Islet of Langerhans (tissue), 1 donor: Measurements from ENCODE around the gene MESD.

Experiments used
- FAIRE-seq: peaks from one replicate; lab custom pipeline; 2011; peaks lifted over from hg19 to GRCh38; lab: Jason Lieb, UNC

The MESD gene

DNA sequence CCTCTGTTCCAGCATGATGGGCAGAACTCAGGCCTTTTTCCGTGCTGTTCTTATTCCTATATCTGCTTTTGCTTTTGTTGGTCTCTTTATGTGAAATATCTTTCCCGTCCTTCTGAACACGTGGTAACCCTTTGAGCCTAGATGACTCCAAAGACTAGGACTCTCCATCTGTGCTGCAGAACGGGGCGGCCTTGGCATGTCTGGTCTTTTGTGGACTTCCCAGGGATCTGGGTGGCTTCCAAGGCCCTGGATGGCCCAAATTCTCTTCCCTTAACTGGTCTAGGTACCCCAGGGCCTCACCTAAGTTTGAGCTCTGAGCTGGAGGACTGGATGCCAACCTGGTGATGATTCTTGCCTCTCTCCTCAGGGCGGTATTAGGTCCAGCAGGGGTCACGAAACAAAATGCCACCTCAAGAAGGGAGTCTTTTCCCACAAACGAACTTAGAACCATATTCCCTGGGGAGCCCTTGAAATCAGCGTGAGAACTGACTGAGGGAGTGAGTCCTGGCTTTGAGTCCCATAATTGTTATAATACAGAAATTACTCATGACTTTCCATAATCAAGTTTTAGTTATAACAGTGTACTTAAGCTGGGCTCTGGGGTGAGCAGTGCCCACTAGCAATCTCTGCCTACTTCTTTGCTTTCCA is 25.0 kb upstream of the MESD start:
- FAIRE-seq, result no peak

- no peak for FAIRE-seq
These were observed 23.8 kb upstream of the MESD start for GRCh38 chr15:81013396-81013929.

GRCh38 chr15:81012588-81012987 is 23.0 kb upstream of the MESD start:
- FAIRE-seq, result no peak

DNA sequence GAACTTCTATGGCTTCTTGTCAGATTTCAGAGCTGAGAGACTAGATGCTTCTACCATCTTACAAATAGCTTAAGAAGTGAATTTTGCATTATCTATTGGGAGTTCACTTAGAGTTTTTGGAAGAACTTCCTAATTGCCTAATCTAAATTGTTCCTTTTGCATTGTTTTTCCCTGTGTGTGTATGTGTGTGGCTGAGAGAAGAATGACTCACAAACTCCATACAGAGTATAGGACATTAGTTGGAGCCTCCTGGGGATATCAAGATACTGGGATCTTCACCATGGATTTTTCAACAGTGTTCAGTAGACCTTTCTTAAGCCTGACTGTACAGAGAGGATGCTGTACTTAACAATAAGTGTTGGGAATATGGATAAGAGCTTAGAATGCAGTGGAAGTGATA is 22.0 kb upstream of the MESD start:
- FAIRE-seq, result no peak

DNA sequence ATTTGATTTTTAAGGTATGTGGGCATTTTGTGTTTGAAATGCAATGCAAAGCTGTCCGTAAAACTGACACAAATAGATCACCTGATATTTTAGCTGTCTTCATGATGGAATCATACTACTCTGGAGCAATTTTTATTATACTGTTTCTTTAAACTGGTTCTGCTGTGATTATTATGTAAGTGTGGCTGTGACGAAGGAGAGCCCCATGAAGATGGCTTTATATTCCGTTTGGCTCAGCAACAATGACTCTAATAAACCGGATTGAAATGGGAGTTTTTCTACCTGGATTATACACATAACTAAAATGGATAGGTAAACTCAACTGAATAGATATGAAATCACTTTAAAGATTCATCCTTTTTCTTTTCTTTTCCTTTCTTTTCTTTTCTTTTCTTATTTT is 20.5 kb upstream of the MESD start:
- no peak for FAIRE-seq

GRCh38 chr15:81008312-81008711 is 18.7 kb upstream of the MESD start:
- FAIRE-seq, result no peak

GRCh38 chr15:81007428-81008064 is 17.9 kb upstream of the MESD start:
- no peak for FAIRE-seq

GRCh38 chr15:81006124-81006523 is 16.5 kb upstream of the MESD start:
- FAIRE-seq, result no peak

DNA sequence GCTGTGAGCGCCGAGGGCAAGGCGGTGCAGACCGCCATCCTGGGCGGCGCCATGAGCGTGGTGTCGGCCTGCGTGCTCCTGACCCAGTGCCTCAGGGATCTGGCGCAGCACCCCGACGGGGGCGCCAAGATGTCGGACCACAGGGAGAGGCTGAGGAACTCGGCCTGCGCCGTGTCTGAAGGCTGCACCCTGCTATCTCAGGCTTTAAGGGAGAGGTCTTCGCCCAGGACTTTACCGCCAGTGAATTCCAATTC is 13.4 kb upstream of the MESD start:
- FAIRE-seq, result no peak

GRCh38 chr15:81002331-81003096 is 12.9 kb upstream of the MESD start:
- FAIRE-seq, result no peak

DNA sequence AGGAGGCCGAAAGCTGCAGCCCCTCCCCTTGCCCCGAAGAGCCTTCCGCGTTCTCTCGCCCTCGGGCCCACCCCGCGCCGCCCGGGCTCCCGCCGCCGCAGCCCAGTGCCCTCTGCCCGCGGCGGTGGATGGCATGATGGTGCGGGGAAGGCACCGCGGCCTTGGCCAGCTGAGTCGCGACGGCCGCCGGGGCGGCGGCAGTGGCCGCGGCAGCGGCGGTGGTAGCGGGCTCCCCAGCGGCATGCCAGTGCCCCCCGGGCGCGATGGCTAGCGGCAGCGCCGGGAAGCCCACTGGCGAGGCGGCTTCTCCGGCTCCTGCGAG is 12.4 kb upstream of the MESD start:
- FAIRE-seq, result no peak

- FAIRE-seq, result no peak
These were observed 11.8 kb upstream of the MESD start for GRCh38 chr15:81001152-81002008.

DNA sequence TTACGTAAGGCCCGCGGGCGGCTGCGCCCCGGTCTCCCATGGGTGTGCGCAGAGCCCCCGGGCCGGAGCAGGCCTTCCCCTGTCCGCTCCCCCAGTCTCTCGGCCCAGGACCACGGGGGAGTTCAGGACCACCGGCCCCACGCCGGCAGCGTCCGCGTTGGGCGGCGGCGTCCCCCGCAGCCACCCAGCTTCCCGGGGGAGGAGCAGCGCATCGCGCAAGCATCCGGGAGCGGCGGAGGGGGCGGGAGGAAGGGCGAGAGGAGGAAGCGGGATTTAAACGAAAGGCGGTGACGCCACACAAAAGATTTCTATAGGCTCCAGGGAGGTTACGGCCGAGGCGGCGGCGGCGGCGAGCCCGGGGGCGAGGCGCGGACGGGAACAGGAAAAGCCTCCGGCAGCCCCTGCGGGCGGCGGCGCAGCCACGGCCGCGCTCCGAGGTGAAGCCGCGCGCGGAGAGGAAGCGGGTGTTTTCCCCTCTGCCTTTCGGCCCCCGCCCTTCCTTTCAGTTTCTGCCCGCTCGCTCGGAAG is 11.1 kb upstream of the MESD start, which contains the start of gene TLNRD1:
Gene TLNRD1 (plus strand): TSS at position 300 of the 528 bp plus-strand sequence. CDS start 1,349 bp downstream, outside the sequence.
- no peak for FAIRE-seq

DNA sequence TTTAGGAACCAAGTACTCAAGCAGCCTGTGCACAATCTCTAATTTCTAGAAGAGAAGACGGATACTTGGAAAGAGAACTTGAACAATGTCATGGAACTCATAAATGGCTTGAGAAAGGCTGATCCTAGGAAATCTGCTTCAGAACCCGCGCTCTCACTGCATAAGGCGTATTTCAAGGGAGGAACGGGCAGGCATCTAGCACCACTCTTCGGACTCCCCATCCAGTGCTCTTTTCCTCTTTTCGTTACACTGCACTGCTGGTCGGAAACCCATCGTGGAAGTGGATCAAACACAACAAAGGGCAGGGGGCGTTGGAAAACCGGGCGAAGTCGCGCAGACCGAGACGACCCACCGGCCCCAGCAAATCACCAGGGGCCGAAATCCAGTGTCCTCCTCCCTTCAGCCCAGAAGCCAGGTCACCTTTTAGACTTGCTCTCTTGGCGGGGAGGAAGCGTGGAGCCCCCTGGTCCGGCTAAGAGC is 10.6 kb upstream of the MESD start:
- FAIRE-seq, result no peak

- FAIRE-seq, result no peak
These were observed 10.0 kb upstream of the MESD start for GRCh38 chr15:80999623-81000036.

DNA sequence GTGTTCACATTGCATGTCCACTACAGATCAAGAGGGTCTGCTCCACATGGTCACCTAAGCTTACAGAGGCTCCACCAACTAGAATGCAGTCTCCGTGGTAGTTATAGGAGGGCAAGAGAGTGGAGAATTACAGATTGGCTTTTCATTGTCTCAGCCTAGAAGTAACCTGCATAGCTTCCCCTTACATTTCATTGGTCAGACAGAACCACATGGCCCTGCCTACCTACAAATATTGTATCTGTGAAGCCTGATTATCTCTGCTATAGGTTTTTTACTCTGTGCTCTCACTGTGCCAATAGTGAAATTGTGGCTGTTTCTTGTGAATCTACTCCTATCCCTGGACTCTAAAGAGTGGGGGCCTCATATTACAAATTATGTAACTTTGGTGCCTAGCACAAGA is 8.6 kb upstream of the MESD start:
- no peak for FAIRE-seq

GRCh38 chr15:80997692-80998091 is 8.1 kb upstream of the MESD start:
- FAIRE-seq, result no peak

DNA sequence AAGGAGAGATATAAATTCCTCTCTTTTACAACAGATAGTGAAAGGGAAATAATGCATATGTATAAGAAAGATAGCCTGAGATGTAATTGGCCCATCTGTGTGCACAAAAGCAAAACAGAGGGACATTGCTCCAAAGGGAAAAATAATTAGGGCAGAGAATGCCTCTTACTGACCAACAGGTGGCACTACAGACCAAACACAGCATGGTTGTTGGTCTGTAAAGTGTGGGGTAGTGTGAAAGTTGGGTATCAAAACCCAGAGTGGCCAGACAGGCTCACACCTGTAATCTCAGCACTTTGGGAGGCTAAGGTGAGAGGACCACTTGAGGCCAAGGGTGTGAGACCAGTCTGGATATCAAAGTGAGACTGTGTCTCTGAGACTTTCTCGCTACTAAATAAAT is 6.6 kb upstream of the MESD start:
- FAIRE-seq, result no peak

- FAIRE-seq, result no peak
These were observed 2.8 kb upstream of the MESD start for GRCh38 chr15:80992441-80992840.

- FAIRE-seq, result no peak
These were observed 2.4 kb upstream of the MESD start for GRCh38 chr15:80992006-80992405.

GRCh38 chr15:80991421-80991820 is 1.8 kb upstream of the MESD start:
- FAIRE-seq, result no peak

DNA sequence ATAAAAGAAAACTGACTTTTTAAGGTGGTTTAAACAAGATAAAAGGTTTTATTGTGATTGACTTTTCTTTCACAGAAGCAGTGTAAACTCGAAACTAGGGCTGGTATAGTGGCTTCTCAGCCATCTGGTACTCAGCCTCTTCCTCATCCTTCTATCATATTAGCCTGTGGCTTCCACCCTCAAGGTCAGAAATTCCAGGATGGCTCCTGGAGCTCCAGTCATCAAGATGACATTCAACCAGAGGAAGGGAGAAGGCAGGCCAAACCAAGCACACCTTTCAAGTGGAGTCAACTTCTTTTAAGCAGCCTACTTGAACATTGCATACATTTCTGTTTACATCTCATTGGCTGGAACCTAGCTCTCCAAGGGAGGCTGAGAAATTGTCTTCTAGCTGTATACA is 1.3 kb upstream of the MESD start:
- no peak for FAIRE-seq
